Duodenal mucosa (tissue), 2 donors: ENCODE results near the gene PCSK7.

ENCODE experiments used
- H3K27ac ChIP-seq: one replicate; pipeline ENCODE4 v1.7.0; 2013; ENCODE audit warnings: low read depth, low read length
- H3K27me3 ChIP-seq, 2 donors: one replicate each; pipeline ENCODE4 v1.7.0; 2013; ENCODE audit warnings: low read length in 2 of 2, control low read depth in 1 of 2; ENCODE audit not compliant: insufficient read depth in 2 of 2, control insufficient read depth in 1 of 2
- H3K36me3 ChIP-seq, 2 donors: one replicate each; pipeline ENCODE4 v1.7.0; 2013; ENCODE audit warnings: low read length in 2 of 2, control low read depth in 1 of 2; ENCODE audit not compliant: insufficient read depth in 2 of 2, control insufficient read depth in 1 of 2
- H3K4me1 ChIP-seq, 2 donors: one replicate each; pipeline ENCODE4 v1.7.0; 2013; ENCODE audit warnings: low read length in 2 of 2, control low read depth in 1 of 2; ENCODE audit not compliant: insufficient read depth in 2 of 2, control insufficient read depth in 1 of 2
- H3K4me3 ChIP-seq, 2 donors: one replicate each; pipeline ENCODE4 v1.7.0; 2013; ENCODE audit warnings: low read length in 2 of 2, low read depth in 1 of 2
- H3K9ac ChIP-seq, 2 donors: one replicate each; pipeline ENCODE4 v1.7.0; 2013; ENCODE audit warnings: low read length in 2 of 2, low read depth in 1 of 2
- H3K9me3 ChIP-seq, 2 donors: one replicate each; pipeline ENCODE4 v1.7.0; 2013; ENCODE audit warnings: low read length in 2 of 2, control low read depth in 1 of 2; ENCODE audit not compliant: control insufficient read depth in 1 of 2

PCSK7 gene

GRCh38 chr11:117232092-117232878, 412 bp upstream of the PCSK7 start, which contains the start of gene RNF214:
RNF214 (plus strand) TSS chr11:117232671; CDS start chr11:117234273, 1,602 bp downstream.
- H3K36me3 ChIP-seq = peaks cover 18 to 34% of the 10 kb centered on the region in 2 donors
- no peaks in the 10 kb centered on the region for H3K9me3 ChIP-seq
- no peaks in the 10 kb centered on the region for H3K27me3 ChIP-seq
- peak within 1 kb of the TSS; percentile 95 for H3K27ac ChIP-seq
- H3K4me1 ChIP-seq = peaks cover 25 to 26% of the 10 kb centered on the region in 2 donors
- H3K4me3 ChIP-seq = peak within 1 kb of the TSS; percentile 93 to 94
- H3K9ac ChIP-seq = peak within 1 kb of the TSS; percentile 84 to 93

GRCh38 chr11:117230999-117231841, 653 bp downstream of the PCSK7 start:
- Histone ChIP-seq H3K4me3 (peak overlapping the region; percentile 93 to 94), H3K36me3 (peaks cover 18 to 40% of the 10 kb centered on the region in 2 donors), H3K9ac (peak overlapping the region; percentile 84 to 93), H3K4me1 (peaks cover 25 to 27% of the 10 kb centered on the region in 2 donors), H3K27me3 (no peaks in the 10 kb centered on the region), H3K9me3 (no peaks in the 10 kb centered on the region), H3K27ac (peak overlapping the region; percentile 95)

GRCh38 chr11:117230286-117230961, 1.4 kb downstream of the PCSK7 start:
- Histone ChIP-seq H3K9ac (peak overlapping the region; percentile 84 to 93), H3K4me1 (peaks cover 33 to 35% of the 10 kb centered on the region in 2 donors), H3K9me3 (no peaks in the 10 kb centered on the region), H3K4me3 (peak overlapping the region; percentile 93 to 94), H3K27me3 (no peaks in the 10 kb centered on the region), H3K36me3 (peaks cover 23 to 46% of the 10 kb centered on the region in 2 donors), H3K27ac (no peak overlapping the region)

GRCh38 chr11:117229931-117230285, 2.0 kb downstream of the PCSK7 start:
- Histone ChIP-seq H3K4me1 (peaks cover 34 to 38% of the 10 kb centered on the region in 2 donors), H3K4me3 (peak overlapping the region; percentile 93 to 94), H3K9ac (peak overlapping the region; percentile 84 to 93), H3K36me3 (peaks cover 25 to 49% of the 10 kb centered on the region in 2 donors), H3K27me3 (no peaks in the 10 kb centered on the region), H3K27ac (no peak overlapping the region), H3K9me3 (no peaks in the 10 kb centered on the region)

GRCh38 chr11:117229411-117229810, 2.5 kb downstream of the PCSK7 start:
- H3K36me3 ChIP-seq = peaks cover 25 to 49% of the 10 kb centered on the region in 2 donors
- no peak overlapping the region for H3K27ac ChIP-seq
- H3K4me1 ChIP-seq = peaks cover 36 to 40% of the 10 kb centered on the region in 2 donors
- no peaks in the 10 kb centered on the region for H3K9me3 ChIP-seq
- H3K27me3 ChIP-seq = no peaks in the 10 kb centered on the region
- H3K4me3 ChIP-seq = no peak overlapping the region
- no peak overlapping the region for H3K9ac ChIP-seq

- Histone ChIP-seq H3K27ac (no peak overlapping the region), H3K9me3 (no peaks in the 10 kb centered on the region), H3K4me1 (peaks cover 44 to 45% of the 10 kb centered on the region in 2 donors), H3K4me3 (no peak overlapping the region), H3K9ac (no peak overlapping the region), H3K36me3 (peaks cover 34 to 59% of the 10 kb centered on the region in 2 donors), H3K27me3 (no peaks in the 10 kb centered on the region)
Observed at GRCh38 chr11:117228091-117228490, 3.8 kb downstream of the PCSK7 start.

GRCh38 chr11:117226388-117227385, 5.2 kb downstream of the PCSK7 start:
- peaks cover 42 to 52% of the 10 kb centered on the region in 2 donors for H3K4me1 ChIP-seq
- H3K9ac ChIP-seq = no peak overlapping the region
- no peak overlapping the region for H3K4me3 ChIP-seq
- H3K27me3 ChIP-seq = no peaks in the 10 kb centered on the region
- H3K27ac ChIP-seq = no peak overlapping the region
- H3K9me3 ChIP-seq = no peaks in the 10 kb centered on the region
- peaks cover 38 to 71% of the 10 kb centered on the region in 2 donors for H3K36me3 ChIP-seq

- Histone ChIP-seq H3K9me3 (no peaks in the 10 kb centered on the region), H3K4me1 (peaks cover 43 to 54% of the 10 kb centered on the region in 2 donors), H3K36me3 (peaks cover 45 to 80% of the 10 kb centered on the region in 2 donors), H3K4me3 (no peak overlapping the region), H3K27ac (no peak overlapping the region), H3K9ac (no peak overlapping the region), H3K27me3 (no peaks in the 10 kb centered on the region)
Observed at GRCh38 chr11:117225553-117226170, 6.2 kb downstream of the PCSK7 start.
